K562 (cell line): ENCODE results near the gene TNFSF15. TPM values are rescaled to one million over a fixed set of nuclear protein-coding genes. Genes with fewer than 3 reads are reported as not detected.

Experiments
- ATAC-seq: fragments of 200-7000 bp; cut with Tn5 transposase; 3 replicates; pipeline ENCODE4 v1.9.1; 2020; ENCODE audit warnings: moderate library complexity
- BruUV-seq: library from RNA; stranded (reverse); fragments of 400-500 nt; replicated peaks from 2 replicates; lab custom pipeline; 2021; lab: Mats Ljungman, UMichigan
- CTCF ChIA-PET: fragments of 300-600 bp; formaldehyde crosslinking; extraction: SDS; loops from one replicate; lab custom pipeline; 2021; ENCODE audit warnings: low intra/inter-chr PET ratio; lab: Yijun Ruan, JAX
- POLR2A ChIA-PET: fragments of 300-600, 350-650 bp; sonication (Branson Sonifier 250); formaldehyde crosslinking; extraction: SDS; loops from one replicate; lab custom pipeline; 2021; ENCODE audit warnings: antibody characterized with exemption, inconsistent platforms; lab: Yijun Ruan, JAX
- DNase-seq, 4 experiments: peaks; one replicate each; pipeline versions ENCODE4 v3.0.0 to v3.0.0-alpha.2; 2011 to 2018; ENCODE audit warnings: low spot score in 3 of 4, mixed read lengths in 3 of 4; ENCODE audit errors: extremely low read depth in 1 of 4
- FAIRE-seq: peaks from 2 replicates; lab custom pipeline; 2011; peaks lifted over from hg19 to GRCh38; lab: Jason Lieb, UNC
- H2AFZ ChIP-seq: 2 replicates; pipeline ENCODE4 v1.6.0; 2011; ENCODE audit warnings: low read depth, low read length, control low read depth, inconsistent platforms
- H3K27ac ChIP-seq: fragments of 200-600 bp; 3 replicates; pipeline ENCODE4 v1.8.0; 2011; ENCODE audit warnings: low read depth, mild to moderate bottlenecking, control low read depth, inconsistent platforms, low read length, moderate library complexity, mixed read lengths; ENCODE audit errors: extremely low read depth
- H3K27me3 ChIP-seq, 2 experiments: fragments of 300-600 bp in 1 of 2; 2 replicates in 1 of 2; 3 replicates in 1 of 2; pipeline versions ENCODE4 v1.6.0 to v1.8.0; 2011; ENCODE audit warnings: inconsistent platforms in 2 of 2, low read length in 2 of 2, mild to moderate bottlenecking in 1 of 2, mixed read lengths in 1 of 2, moderate library complexity in 1 of 2; ENCODE audit not compliant: control insufficient read depth in 2 of 2, insufficient read depth in 2 of 2
- H3K36me3 ChIP-seq: fragments of 300-600 bp; 3 replicates; pipeline ENCODE4 v1.8.0; 2011; ENCODE audit warnings: mild to moderate bottlenecking, low read length, inconsistent platforms; ENCODE audit not compliant: control insufficient read depth, insufficient read depth
- H3K4me1 ChIP-seq, 2 experiments: fragments of 200-600 bp in 1 of 2; replicated peaks in 1 of 2; 2 replicates in 1 of 2; 3 replicates in 1 of 2; pipeline versions ENCODE4 v1.5.1 to v1.8.0; 2011; ENCODE audit warnings: inconsistent platforms in 2 of 2, low read length in 2 of 2, mild to moderate bottlenecking in 1 of 2, mixed read lengths in 1 of 2, moderate library complexity in 1 of 2; ENCODE audit not compliant: control insufficient read depth in 2 of 2, insufficient read depth in 2 of 2
- H3K4me2 ChIP-seq: 2 replicates; pipeline ENCODE4 v1.6.1; 2011; ENCODE audit warnings: low read length, control low read depth, inconsistent platforms, mixed read lengths; ENCODE audit not compliant: insufficient read depth
- H3K4me3 ChIP-seq: fragments of 200-600 bp; sonication (generic), shearing (Covaris generic); 2 replicates; pipeline ENCODE4 v1.5.1; 2016; ENCODE audit warnings: control low read depth, inconsistent platforms
- H3K79me2 ChIP-seq: fragments of 200-600 bp; 3 replicates; pipeline ENCODE4 v1.8.0; 2011; ENCODE audit warnings: low read length, inconsistent platforms; ENCODE audit not compliant: control insufficient read depth, insufficient read depth
- H3K9ac ChIP-seq, 2 experiments: 2 replicates each; pipeline versions ENCODE4 v1.6.0 to v1.6.1; 2011; ENCODE audit warnings: low read depth in 2 of 2, low read length in 2 of 2, control low read depth in 1 of 2, inconsistent platforms in 1 of 2, mild to moderate bottlenecking in 1 of 2, mixed read lengths in 1 of 2; ENCODE audit not compliant: insufficient read depth in 1 of 2
- H3K9me1 ChIP-seq: one replicate; pipeline ENCODE4 v1.6.0; 2011; ENCODE audit warnings: inconsistent platforms, mild to moderate bottlenecking, low read length, moderate library complexity; ENCODE audit not compliant: control insufficient read depth, insufficient read depth
- H3K9me3 ChIP-seq: replicated peaks from 2 replicates; pipeline ENCODE4 v1.5.1; 2011; ENCODE audit warnings: low read depth, low read length, inconsistent platforms; ENCODE audit not compliant: control insufficient read depth, insufficient read depth
- H4K20me1 ChIP-seq: replicated peaks from 2 replicates; pipeline ENCODE4 v1.6.1; 2011; ENCODE audit warnings: low read length, inconsistent platforms, mixed read lengths; ENCODE audit not compliant: control insufficient read depth, insufficient read depth
- ATF1 ChIP-seq, 2 experiments: fragments of 450-650 bp in 1 of 2; IDR thresholded peaks; 2 replicates each; pipeline ENCODE4 v1.6.1; 2016; ENCODE audit warnings: missing compliant biosample characterization in 1 of 2, missing genetic modification characterization in 1 of 2
- BRD4 ChIP-seq: fragments of 200-600 bp; sonication (generic); IDR thresholded peaks from 2 replicates; pipeline ENCODE4 v1.6.1; 2017; ENCODE audit warnings: inconsistent platforms
- DIDO1 ChIP-seq: fragments of 450-650 bp; IDR thresholded peaks from 2 replicates; pipeline ENCODE4 v1.6.1; 2016; ENCODE audit warnings: low read depth, missing biosample characterization, missing genetic modification characterization
- FOSL1 ChIP-seq: fragments of 200-800 bp; sonication (Bioruptor generic); conservative IDR thresholded peaks from 2 replicates; pipeline ENCODE4 v1.6.1; 2016; ENCODE audit warnings: missing genetic modification characterization, missing compliant biosample characterization
- HNRNPLL ChIP-seq: fragments of 200-400 bp; formaldehyde crosslinking; IDR thresholded peaks from 2 replicates; pipeline ENCODE4 v1.6.1; 2017; ENCODE audit warnings: low read length, low read depth, mild to moderate bottlenecking; ENCODE audit not compliant: poor library complexity, severe bottlenecking
- HNRNPUL1 ChIP-seq: fragments of 200-400 bp; formaldehyde crosslinking; IDR thresholded peaks from 2 replicates; pipeline ENCODE4 v1.6.1; 2017; ENCODE audit warnings: low read length
- KAT2B ChIP-seq: IDR thresholded peaks from one replicate; pipeline ENCODE4 v1.6.1; 2012; ENCODE audit warnings: low read depth, mild to moderate bottlenecking, control low read depth, inconsistent platforms, low read length, moderate library complexity
- NFE2 ChIP-seq: IDR thresholded peaks from 2 replicates; pipeline ENCODE4 v1.6.1; 2014; ENCODE audit warnings: antibody characterized with exemption, low read depth
- NR4A1 ChIP-seq, 2 experiments: fragments of 250-450 bp in 1 of 2; fragments of 450-650 bp in 1 of 2; sonication (Bioruptor Pico) in 1 of 2; IDR thresholded peaks; 2 replicates each; pipeline versions ENCODE4 v1.4.0 to v1.6.1; 2016 to 2020; ENCODE audit warnings: mild to moderate bottlenecking in 2 of 2, missing compliant biosample characterization in 1 of 2, missing genetic modification characterization in 1 of 2, moderate library complexity in 1 of 2
- PTRF ChIP-seq: fragments of 450-650 bp; IDR thresholded peaks from 2 replicates; pipeline ENCODE4 v1.6.1; 2016; ENCODE audit warnings: mild to moderate bottlenecking, missing genetic modification characterization, missing compliant biosample characterization
- SIRT6 ChIP-seq: IDR thresholded peaks from one replicate; pipeline ENCODE4 v1.6.1; 2012; ENCODE audit warnings: low read depth, mild to moderate bottlenecking, control low read depth, inconsistent platforms, low read length, moderate library complexity
- SRF ChIP-seq, 2 experiments: fragments of 250-450, 450-650 bp in 1 of 2; sonication (Bioruptor Pico) in 1 of 2; sonication (generic) in 1 of 2; formaldehyde crosslinking; IDR thresholded peaks; 2 replicates each; pipeline versions ENCODE4 v1.5.0 to v1.5.1; 2020 to 2022; ENCODE audit warnings: mild to moderate bottlenecking in 1 of 2, missing genetic modification reagents in 1 of 2
- ZC3H11A ChIP-seq: IDR thresholded peaks from 2 replicates; pipeline ENCODE4 v1.6.1; 2012; ENCODE audit warnings: low read depth, low read length, improper control_type of control experiment
- ZNF212 ChIP-seq: fragments of 450-650 bp; formaldehyde crosslinking; IDR thresholded peaks from 2 replicates; pipeline ENCODE4 v1.4.0; 2020; ENCODE audit warnings: mild to moderate bottlenecking
- ZNF717 ChIP-seq: fragments of 250-450 bp; sonication (Bioruptor Pico); IDR thresholded peaks from 2 replicates; pipeline ENCODE4 v1.5.0; 2021
- ZNF75A ChIP-seq: fragments of 450-650 bp; formaldehyde crosslinking; IDR thresholded peaks from 2 replicates; pipeline ENCODE4 v1.4.0; 2020; ENCODE audit warnings: mild to moderate bottlenecking
- WGBS: fragments of 100-300 bp; shearing (Covaris generic); methylation state at CpG from one replicate; pipeline ENCODE4 v1.1.6; 2016; ENCODE audit warnings: low coverage, mixed read lengths; ENCODE audit not compliant: insufficient coverage; ENCODE audit errors: missing lambda C conversion rate; 5-methylcytosine and 5-hydroxymethylcytosine counted together
- in situ Hi-C: fragments of 300-500 bp; cut with MboI; formaldehyde crosslinking; loops from 4 replicates; pipeline ENCODE4 v1.15.0; 2018; ENCODE audit warnings: inconsistent platforms, mixed read lengths
- intact Hi-C: fragments of 100-400 bp; cut with micrococcal nuclease; formaldehyde crosslinking; loops from 2 replicates; pipeline ENCODE4 v1.14.2; 2022
- polyA plus RNA-seq, 8 experiments: library from polyadenylated mRNA; depleted of rRNA in 4 of 8; stranded (reverse) in 5 of 8; unstranded in 3 of 8; fragments of >200 nt; fragmentation: Nextera tagmentation in 2 of 8; fragmentation: Illumina TruSeq in 1 of 8; extraction: Ambion mirVana in 2 of 8; extraction: Trizol in 1 of 8; gene quantifications; 2 replicates each; pipeline versions ENCODE4 v1.2.1 to v1.2.3, GENCODE V29; 2011 to 2014; ENCODE audit warnings: inconsistent platforms in 1 of 8, missing spikeins in 1 of 8
- total RNA-seq, 7 experiments: library from RNA; depleted of rRNA in 6 of 7; stranded (reverse); fragments of >200 nt in 6 of 7; fragmentation: Illumina TruSeq in 2 of 7; extraction: Trizol in 2 of 7; gene quantifications; 2 replicates each; pipeline versions ENCODE4 v1.2.1 to v1.2.3, GENCODE V29; 2011 to 2021; ENCODE audit warnings: low replicate concordance in 1 of 7
- TF ChIP-seq, protein P1 (sequence below): fragments of 450-650 bp; IDR thresholded peaks from 2 replicates; pipeline ENCODE4 v1.6.1; 2017; ENCODE audit warnings: antibody characterized with exemption, mild to moderate bottlenecking

TNFSF15 gene
- total and polyA plus RNA-seq, 9 of the 15 experiments (the other 6 are each of a cell fraction or from before 2014, with no cell fraction given), result not detected

GRCh38 chr9:114738581-114739316 is 67.1 kb downstream of the TNFSF15 start:
- H3K9me3 ChIP-seq, result no peaks in the 10 kb centered on the region
- peak; percentile 97 for ATAC-seq
- H4K20me1 ChIP-seq, result no peaks in the 10 kb centered on the region
- FAIRE-seq, result peak; percentile 94
- H3K9me1 ChIP-seq, result no peaks in the 10 kb centered on the region
- H3K4me3 ChIP-seq, result no peak overlapping the region
- H2AFZ ChIP-seq, result no peak overlapping the region
- no peaks in the 10 kb centered on the region for H3K79me2 ChIP-seq
- ChIA-PET POLR2A (no interaction called here), CTCF (interaction anchor here (0.6 to 1.3 kb wide), 4 partner anchors 77 to 275 kb away, joined by 3 to 7 read pairs (median 4); no protein-coding TSS in a partner anchor)
- no TSS peak for BruUV-seq
- peak; percentile 68 to 75 (median 72) for DNase-seq
- no peaks in the 10 kb centered on the region for H3K4me1 ChIP-seq
- H3K9ac ChIP-seq, result no peak overlapping the region
- no peaks in the 10 kb centered on the region for H3K36me3 ChIP-seq
- in situ Hi-C loops (loop anchor here (5.0 to 25.0 kb wide), 2 partner anchors 174 to 274 kb away; no protein-coding TSS in a partner anchor), intact Hi-C loops (loop anchor here (1.0 to 5.0 kb wide), 5 partner anchors 56 to 276 kb away; partner anchors contain the start of gene TEX48)
- WGBS, result 1% methylated on average over 8 of the region's 8 CpGs
- no peak overlapping the region for H3K4me2 ChIP-seq
- H3K27ac ChIP-seq, result no peak overlapping the region
- H3K27me3 ChIP-seq, result no peaks in the 10 kb centered on the region
- no peak for TF ChIP-seq ZC3H11A
- no peak for TF ChIP-seq HNRNPUL1
- TF ChIP-seq DIDO1 (tag), result no peak
- TF ChIP-seq ZNF75A (CRISPR knock-in tag), result no peak
- no peak for TF ChIP-seq SIRT6
- TF ChIP-seq ATF1 (CRISPR knock-in tag; IDR thresholded peaks at IDR 0.05), result no peak
- no peak for TF ChIP-seq ATF1 (tag; IDR thresholded peaks at IDR 0.05)
- TF ChIP-seq BRD4, result no peak
- no peak for TF ChIP-seq FOSL1 (tag)
- no peak for TF ChIP-seq PTRF (tag)
- TF ChIP-seq NR4A1 (CRISPR knock-in tag; IDR thresholded peaks at IDR 0.05), result no peak
- no peak for TF ChIP-seq NR4A1 (tag; IDR thresholded peaks at IDR 0.05)
- no peak for TF ChIP-seq NFE2
- TF ChIP-seq SRF (CRISPR knock-in tag; IDR thresholded peaks at IDR 0.05), result no peak
- TF ChIP-seq HNRNPLL, result no peak
- TF ChIP-seq ZNF717 (CRISPR knock-in tag), result no peak
- TF ChIP-seq ZNF212 (CRISPR knock-in tag), result no peak
- TF ChIP-seq KAT2B, result no peak
- TF ChIP-seq, protein P1, sequence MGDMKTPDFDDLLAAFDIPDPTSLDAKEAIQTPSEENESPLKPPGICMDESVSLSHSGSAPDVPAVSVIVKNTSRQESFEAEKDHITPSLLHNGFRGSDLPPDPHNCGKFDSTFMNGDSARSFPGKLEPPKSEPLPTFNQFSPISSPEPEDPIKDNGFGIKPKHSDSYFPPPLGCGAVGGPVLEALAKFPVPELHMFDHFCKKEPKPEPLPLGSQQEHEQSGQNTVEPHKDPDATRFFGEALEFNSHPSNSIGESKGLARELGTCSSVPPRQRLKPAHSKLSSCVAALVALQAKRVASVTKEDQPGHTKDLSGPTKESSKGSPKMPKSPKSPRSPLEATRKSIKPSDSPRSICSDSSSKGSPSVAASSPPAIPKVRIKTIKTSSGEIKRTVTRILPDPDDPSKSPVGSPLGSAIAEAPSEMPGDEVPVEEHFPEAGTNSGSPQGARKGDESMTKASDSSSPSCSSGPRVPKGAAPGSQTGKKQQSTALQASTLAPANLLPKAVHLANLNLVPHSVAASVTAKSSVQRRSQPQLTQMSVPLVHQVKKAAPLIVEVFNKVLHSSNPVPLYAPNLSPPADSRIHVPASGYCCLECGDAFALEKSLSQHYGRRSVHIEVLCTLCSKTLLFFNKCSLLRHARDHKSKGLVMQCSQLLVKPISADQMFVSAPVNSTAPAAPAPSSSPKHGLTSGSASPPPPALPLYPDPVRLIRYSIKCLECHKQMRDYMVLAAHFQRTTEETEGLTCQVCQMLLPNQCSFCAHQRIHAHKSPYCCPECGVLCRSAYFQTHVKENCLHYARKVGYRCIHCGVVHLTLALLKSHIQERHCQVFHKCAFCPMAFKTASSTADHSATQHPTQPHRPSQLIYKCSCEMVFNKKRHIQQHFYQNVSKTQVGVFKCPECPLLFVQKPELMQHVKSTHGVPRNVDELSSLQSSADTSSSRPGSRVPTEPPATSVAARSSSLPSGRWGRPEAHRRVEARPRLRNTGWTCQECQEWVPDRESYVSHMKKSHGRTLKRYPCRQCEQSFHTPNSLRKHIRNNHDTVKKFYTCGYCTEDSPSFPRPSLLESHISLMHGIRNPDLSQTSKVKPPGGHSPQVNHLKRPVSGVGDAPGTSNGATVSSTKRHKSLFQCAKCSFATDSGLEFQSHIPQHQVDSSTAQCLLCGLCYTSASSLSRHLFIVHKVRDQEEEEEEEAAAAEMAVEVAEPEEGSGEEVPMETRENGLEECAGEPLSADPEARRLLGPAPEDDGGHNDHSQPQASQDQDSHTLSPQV, result no peak
